Endodermal cell (in vitro differentiated cells): ENCODE measurements around the gene TEX51. TPM values are rescaled to one million over a fixed set of nuclear protein-coding genes. Genes with fewer than 3 reads are reported as not detected.

Experiments used
- DNase-seq: peaks from one replicate; pipeline ENCODE4 v3.0.0-alpha.2; 2017
- H3K27ac ChIP-seq: 2 replicates; pipeline ENCODE4 v1.5.1; 2013; ENCODE audit warnings: mild to moderate bottlenecking, low read depth, low read length, moderate library complexity
- H3K27me3 ChIP-seq: 2 replicates; pipeline ENCODE4 v1.6.1; 2013; ENCODE audit warnings: mild to moderate bottlenecking, low read length, moderate library complexity; ENCODE audit not compliant: insufficient read depth, control insufficient read depth, poor library complexity, severe bottlenecking
- H3K36me3 ChIP-seq: 2 replicates; pipeline ENCODE4 v1.7.0; 2013; ENCODE audit warnings: mild to moderate bottlenecking, low read length, moderate library complexity; ENCODE audit not compliant: control insufficient read depth, insufficient read depth
- H3K4me1 ChIP-seq: one replicate; pipeline ENCODE4 v1.7.0; 2013; ENCODE audit warnings: low read length; ENCODE audit not compliant: control insufficient read depth, insufficient read depth
- H3K4me3 ChIP-seq: 2 replicates; pipeline ENCODE4 v1.5.1; 2013; ENCODE audit warnings: mild to moderate bottlenecking, low read length, moderate library complexity
- H3K9ac ChIP-seq: 2 replicates; pipeline ENCODE4 v1.6.1; 2013; ENCODE audit warnings: mild to moderate bottlenecking, low read length, moderate library complexity; ENCODE audit not compliant: poor library complexity, severe bottlenecking; ENCODE audit errors: extremely low read depth
- H3K9me3 ChIP-seq: 2 replicates; pipeline ENCODE4 v1.6.1; 2013; ENCODE audit warnings: mild to moderate bottlenecking, low read length, moderate library complexity; ENCODE audit not compliant: control insufficient read depth
- H3K27ac Mint-ChIP-seq: 2 replicates; pipeline ENCODE4 v1.8.0; 2020; ENCODE audit warnings: mixed read lengths
- H3K27me3 Mint-ChIP-seq: 2 replicates; pipeline ENCODE4 v1.8.0; 2021; ENCODE audit warnings: mild to moderate bottlenecking, mixed read lengths; ENCODE audit not compliant: insufficient read depth
- H3K36me3 Mint-ChIP-seq: 2 replicates; pipeline ENCODE4 v1.8.0; 2020; ENCODE audit warnings: low read depth, mixed read lengths
- H3K4me1 Mint-ChIP-seq: 2 replicates; pipeline ENCODE4 v1.8.0; 2020; ENCODE audit warnings: mixed read lengths
- H3K4me3 Mint-ChIP-seq: 2 replicates; pipeline ENCODE4 v1.8.0; 2020; ENCODE audit warnings: mild to moderate bottlenecking, moderate library complexity, mixed read lengths
- H3K9me3 Mint-ChIP-seq: 2 replicates; pipeline ENCODE4 v1.8.0; 2020; ENCODE audit warnings: mild to moderate bottlenecking, mixed read lengths
- WGBS, 2 experiments: methylation state at CpG; one replicate each; pipeline versions ENCODE4 v1.1.5 to v1.1.7; 2013; ENCODE audit warnings: missing lambda C conversion rate in 2 of 2, mixed read lengths in 1 of 2; ENCODE audit not compliant: insufficient coverage in 1 of 2, insufficient read length in 1 of 2; 5-methylcytosine and 5-hydroxymethylcytosine counted together
- total RNA-seq, 2 donors: library from RNA; stranded (reverse); fragmentation: NEBNext Ultra II Directional in 1 of 2; extraction: Animal tissue kit (Norgen Biotek cat#: 25700) in 1 of 2; gene quantifications; 2 replicates in 1 of 2; 3 replicates in 1 of 2; pipeline ENCODE4 v1.2.1, GENCODE V29; 2021
- TF ChIP-seq, protein P1 (sequence below): fragments of 200-600 bp; sonication (generic); conservative IDR thresholded peaks from 2 replicates; pipeline ENCODE4 v1.5.0; 2021; ENCODE audit warnings: antibody characterized with exemption, mild to moderate bottlenecking

TEX51 gene
- total RNA-seq, 2 donors from 2014 or later = not detected

GRCh38 chr2:126916744-126917143, 18.1 kb downstream of the TEX51 start:
- Histone ChIP-seq H3K27ac (no peak overlapping the region), H3K9ac (no peak overlapping the region), H3K4me1 (no peaks in the 10 kb centered on the region), H3K4me3 (no peak overlapping the region), H3K27me3 (no peaks in the 10 kb centered on the region), H3K36me3 (no peaks in the 10 kb centered on the region), H3K9me3 (no peaks in the 10 kb centered on the region)
- TF ChIP-seq, protein P1, sequence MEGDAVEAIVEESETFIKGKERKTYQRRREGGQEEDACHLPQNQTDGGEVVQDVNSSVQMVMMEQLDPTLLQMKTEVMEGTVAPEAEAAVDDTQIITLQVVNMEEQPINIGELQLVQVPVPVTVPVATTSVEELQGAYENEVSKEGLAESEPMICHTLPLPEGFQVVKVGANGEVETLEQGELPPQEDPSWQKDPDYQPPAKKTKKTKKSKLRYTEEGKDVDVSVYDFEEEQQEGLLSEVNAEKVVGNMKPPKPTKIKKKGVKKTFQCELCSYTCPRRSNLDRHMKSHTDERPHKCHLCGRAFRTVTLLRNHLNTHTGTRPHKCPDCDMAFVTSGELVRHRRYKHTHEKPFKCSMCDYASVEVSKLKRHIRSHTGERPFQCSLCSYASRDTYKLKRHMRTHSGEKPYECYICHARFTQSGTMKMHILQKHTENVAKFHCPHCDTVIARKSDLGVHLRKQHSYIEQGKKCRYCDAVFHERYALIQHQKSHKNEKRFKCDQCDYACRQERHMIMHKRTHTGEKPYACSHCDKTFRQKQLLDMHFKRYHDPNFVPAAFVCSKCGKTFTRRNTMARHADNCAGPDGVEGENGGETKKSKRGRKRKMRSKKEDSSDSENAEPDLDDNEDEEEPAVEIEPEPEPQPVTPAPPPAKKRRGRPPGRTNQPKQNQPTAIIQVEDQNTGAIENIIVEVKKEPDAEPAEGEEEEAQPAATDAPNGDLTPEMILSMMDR = no peak
- DNase-seq = no peak
- Mint-ChIP-seq H3K27ac (no peak overlapping the region), H3K4me1 (no peaks in the 10 kb centered on the region), H3K27me3 (peaks cover 13% of the 10 kb centered on the region), H3K36me3 (no peaks in the 10 kb centered on the region), H3K9me3 (no peaks in the 10 kb centered on the region), H3K4me3 (no peak overlapping the region)
- WGBS, 2 experiments = 93% methylated on average over 3 to 4 of the region's 4 CpGs

DNA sequence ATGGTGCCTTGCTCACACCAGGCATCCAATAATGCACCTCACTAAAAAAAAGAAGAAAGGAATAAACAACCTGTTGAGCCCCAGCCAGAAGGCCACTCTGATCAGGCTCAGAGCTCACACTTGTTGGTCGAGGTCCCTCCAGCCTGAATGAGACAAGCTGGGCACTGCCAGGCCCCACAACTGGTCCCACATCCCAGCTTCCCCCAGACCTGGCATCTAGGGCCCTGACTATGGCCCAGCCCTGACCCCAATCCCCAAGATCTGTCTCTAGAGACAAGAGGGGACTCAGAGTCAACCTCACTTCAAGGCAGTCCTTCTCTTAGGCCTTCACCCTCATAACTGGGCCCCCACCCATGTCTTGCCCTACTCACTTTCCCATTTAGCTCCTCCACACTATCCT, 22.4 kb downstream of the TEX51 start:
- TF ChIP-seq, protein P1 = no peak
- H3K36me3 Mint-ChIP-seq = no peaks in the 10 kb centered on the region
- no peak overlapping the region for H3K27ac Mint-ChIP-seq
- peaks cover 12% of the 10 kb centered on the region for H3K9me3 ChIP-seq
- no peaks in the 10 kb centered on the region for H3K36me3 ChIP-seq
- H3K27me3 Mint-ChIP-seq = peaks cover 4% of the 10 kb centered on the region
- WGBS, 2 experiments = 83 to 87% methylated on average over 1 of the region's 1 CpG
- peaks cover 14% of the 10 kb centered on the region for H3K9me3 Mint-ChIP-seq
- peak; percentile 16 for DNase-seq
- H3K4me1 Mint-ChIP-seq = no peaks in the 10 kb centered on the region
- no peak overlapping the region for H3K9ac ChIP-seq
- no peak overlapping the region for H3K27ac ChIP-seq
- H3K4me3 ChIP-seq = no peak overlapping the region
- no peak overlapping the region for H3K4me3 Mint-ChIP-seq
- no peaks in the 10 kb centered on the region for H3K27me3 ChIP-seq
- no peaks in the 10 kb centered on the region for H3K4me1 ChIP-seq

GRCh38 chr2:126930970-126931590, 32.4 kb downstream of the TEX51 start:
- Mint-ChIP-seq H3K27me3 (peaks cover 13% of the 10 kb centered on the region), H3K27ac (no peak overlapping the region), H3K36me3 (no peaks in the 10 kb centered on the region), H3K4me1 (no peaks in the 10 kb centered on the region), H3K9me3 (peaks cover 11% of the 10 kb centered on the region), H3K4me3 (no peak overlapping the region)
- Histone ChIP-seq H3K9me3 (peaks cover 3% of the 10 kb centered on the region), H3K27me3 (no peaks in the 10 kb centered on the region), H3K9ac (no peak overlapping the region), H3K36me3 (no peaks in the 10 kb centered on the region), H3K27ac (no peak overlapping the region), H3K4me3 (no peak overlapping the region), H3K4me1 (no peaks in the 10 kb centered on the region)
- peak; percentile 25 for DNase-seq
- 91 to 100% methylated on average over 4 to 5 of the region's 5 CpGs for WGBS, 2 experiments
- TF ChIP-seq, protein P1 = no peak
